ENCODE measurements around the gene TUNAR. TPM values are rescaled to one million over a fixed set of nuclear protein-coding genes. Genes with fewer than 3 reads are reported as not detected.

TUNAR gene
- total RNA-seq, 1 experiment from 2014 or later, result not detected

DNA sequence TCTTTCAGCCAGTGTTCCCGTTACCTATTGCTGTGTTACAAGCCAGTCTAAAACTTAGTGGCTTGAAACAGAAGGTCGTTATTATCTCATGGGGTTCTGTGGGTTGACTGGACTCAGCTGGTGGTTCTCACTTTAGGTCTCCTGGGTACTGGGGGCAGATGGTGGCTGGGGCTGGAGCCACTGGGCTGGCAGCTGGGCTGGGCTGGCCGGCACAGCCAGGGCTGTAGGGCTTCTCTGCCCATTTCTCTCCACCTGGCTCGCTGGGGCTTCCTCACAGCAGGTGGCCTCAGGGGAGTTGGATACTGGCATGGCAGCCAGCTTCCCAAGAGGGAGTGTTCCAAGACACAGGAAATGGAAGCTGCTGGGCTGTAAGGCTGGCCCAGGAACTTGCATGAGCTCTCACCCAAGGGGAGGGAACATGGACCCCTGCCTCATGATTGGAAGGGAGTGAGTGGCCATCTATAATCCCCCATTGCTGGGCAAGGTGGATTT is 27.0 kb downstream of the TUNAR start:
- TF ChIP-seq, protein P1, sequence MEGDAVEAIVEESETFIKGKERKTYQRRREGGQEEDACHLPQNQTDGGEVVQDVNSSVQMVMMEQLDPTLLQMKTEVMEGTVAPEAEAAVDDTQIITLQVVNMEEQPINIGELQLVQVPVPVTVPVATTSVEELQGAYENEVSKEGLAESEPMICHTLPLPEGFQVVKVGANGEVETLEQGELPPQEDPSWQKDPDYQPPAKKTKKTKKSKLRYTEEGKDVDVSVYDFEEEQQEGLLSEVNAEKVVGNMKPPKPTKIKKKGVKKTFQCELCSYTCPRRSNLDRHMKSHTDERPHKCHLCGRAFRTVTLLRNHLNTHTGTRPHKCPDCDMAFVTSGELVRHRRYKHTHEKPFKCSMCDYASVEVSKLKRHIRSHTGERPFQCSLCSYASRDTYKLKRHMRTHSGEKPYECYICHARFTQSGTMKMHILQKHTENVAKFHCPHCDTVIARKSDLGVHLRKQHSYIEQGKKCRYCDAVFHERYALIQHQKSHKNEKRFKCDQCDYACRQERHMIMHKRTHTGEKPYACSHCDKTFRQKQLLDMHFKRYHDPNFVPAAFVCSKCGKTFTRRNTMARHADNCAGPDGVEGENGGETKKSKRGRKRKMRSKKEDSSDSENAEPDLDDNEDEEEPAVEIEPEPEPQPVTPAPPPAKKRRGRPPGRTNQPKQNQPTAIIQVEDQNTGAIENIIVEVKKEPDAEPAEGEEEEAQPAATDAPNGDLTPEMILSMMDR (conservative IDR thresholded peaks at IDR 0.05), result no peak
- TF ChIP-seq EZH2 (IDR thresholded peaks at IDR 0.05; ENCODE audit: low read depth), result no peak
- no TSS peak for BruUV-seq (replicated peaks)

DNA sequence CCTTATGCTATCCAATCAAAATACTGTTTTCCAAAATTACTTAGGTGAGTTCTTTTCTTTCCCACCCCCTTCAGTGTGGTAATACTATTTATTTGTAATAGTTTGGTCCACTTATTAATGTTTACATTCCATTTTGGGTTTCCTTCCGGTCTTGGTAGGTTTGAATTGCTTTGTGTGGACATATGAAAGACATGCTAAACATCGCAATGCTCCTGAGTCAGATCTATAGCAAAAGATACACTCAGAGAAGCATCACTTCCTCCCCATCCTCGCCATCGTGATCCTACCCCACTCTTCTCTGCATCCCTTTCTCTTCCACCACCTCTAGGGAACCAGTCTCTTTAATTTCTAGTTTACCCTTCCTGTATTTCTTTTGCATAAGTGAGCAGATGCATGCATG is 30.0 kb downstream of the TUNAR start:
- ChIA-PET CTCF (no interaction called here), POLR2A (ENCODE audit: unreplicated experiment) (no interaction called here)

More for the DNA sequence above, 27.0 kb downstream of the TUNAR start:
- H3K9me2 ChIP-seq (ENCODE audit: insufficient read depth), result no peaks in the 10 kb centered on the region
- H3K4me1 ChIP-seq (replicated peaks; ENCODE audit: insufficient read depth), result no peaks in the 10 kb centered on the region
- no peaks in the 10 kb centered on the region for H3K79me2 ChIP-seq (ENCODE audit: low read depth)
- no peak overlapping the region for H3K4me2 ChIP-seq
- H3F3A ChIP-seq (ENCODE audit: insufficient read depth, low read depth), result no peaks in the 10 kb centered on the region
- no peak for DNase-seq
- no peaks in the 10 kb centered on the region for H3K9me3 ChIP-seq (ENCODE audit: insufficient read depth, low read depth)
- peaks cover 11% of the 10 kb centered on the region; the same call in 1 of the 2 replicates for H3K27me3 ChIP-seq (ENCODE audit: insufficient read depth, low read depth)
- no peaks in the 10 kb centered on the region for H4K20me1 ChIP-seq (ENCODE audit: insufficient read depth)
- no peak overlapping the region for H2AFZ ChIP-seq
- H3K36me3 ChIP-seq (ENCODE audit: low read depth), result no peaks in the 10 kb centered on the region
- intact Hi-C loops (cut with micrococcal nuclease; ENCODE audit: unreplicated experiment), result no loop called here
- ChIA-PET POLR2A (ENCODE audit: unreplicated experiment) (no interaction called here), CTCF (no interaction called here)
- no peak overlapping the region for H3K27ac ChIP-seq
- H3K4me3 ChIP-seq, result no peak overlapping the region

DNA sequence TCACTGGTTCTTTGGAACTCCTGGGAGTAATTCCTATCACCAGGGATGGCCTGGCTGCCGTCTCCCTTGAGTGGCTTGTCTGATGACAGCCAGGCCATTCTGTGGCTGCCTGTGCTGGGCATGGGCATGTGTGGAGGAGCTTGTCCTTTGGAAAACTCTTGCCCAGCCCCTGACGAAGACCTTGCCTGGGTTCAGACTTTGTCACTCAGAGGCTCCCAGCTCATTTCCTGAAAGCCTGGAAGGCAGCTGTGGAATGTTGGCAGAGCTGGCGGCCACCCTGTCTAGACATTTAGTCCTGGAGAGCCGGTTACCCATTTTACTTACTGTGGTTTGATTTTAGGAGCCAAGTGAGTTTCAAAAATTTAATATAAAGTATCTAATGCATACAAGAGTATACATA is 34.0 kb downstream of the TUNAR start:
- no peak overlapping the region for H3K27ac ChIP-seq
- H2AFZ ChIP-seq, result no peak overlapping the region
- H3K36me3 ChIP-seq (ENCODE audit: low read depth), result no peaks in the 10 kb centered on the region
- H3K9me3 ChIP-seq (ENCODE audit: insufficient read depth, low read depth), result no peaks in the 10 kb centered on the region
- ChIA-PET CTCF (no interaction called here), POLR2A (ENCODE audit: unreplicated experiment) (no interaction called here)
- intact Hi-C loops (cut with micrococcal nuclease; ENCODE audit: unreplicated experiment), result no loop called here
- no peaks in the 10 kb centered on the region for H4K20me1 ChIP-seq (ENCODE audit: insufficient read depth)
- no peaks in the 10 kb centered on the region for H3K79me2 ChIP-seq (ENCODE audit: low read depth)
- DNase-seq, result no peak
- no peak overlapping the region for H3K4me3 ChIP-seq
- TF ChIP-seq, protein P1 (conservative IDR thresholded peaks at IDR 0.05), result no peak
- TF ChIP-seq EZH2 (IDR thresholded peaks at IDR 0.05; ENCODE audit: low read depth), result no peak
- no peaks in the 10 kb centered on the region for H3K9me2 ChIP-seq (ENCODE audit: insufficient read depth)
- H3K4me1 ChIP-seq (replicated peaks; ENCODE audit: insufficient read depth), result no peaks in the 10 kb centered on the region
- no TSS peak for BruUV-seq (replicated peaks)
- H3K27me3 ChIP-seq (ENCODE audit: insufficient read depth, low read depth), result peaks cover 27% of the 10 kb centered on the region
- H3F3A ChIP-seq (ENCODE audit: insufficient read depth, low read depth), result no peaks in the 10 kb centered on the region
- no peak overlapping the region for H3K4me2 ChIP-seq

More for the DNA sequence above, 30.0 kb downstream of the TUNAR start:
- TF ChIP-seq EZH2 (IDR thresholded peaks at IDR 0.05; ENCODE audit: low read depth), result no peak
- TF ChIP-seq, protein P1 (conservative IDR thresholded peaks at IDR 0.05), result no peak
- H4K20me1 ChIP-seq (ENCODE audit: insufficient read depth), result no peaks in the 10 kb centered on the region
- no peak overlapping the region for H3K27ac ChIP-seq
- intact Hi-C loops (cut with micrococcal nuclease; ENCODE audit: unreplicated experiment), result no loop called here
- H3K36me3 ChIP-seq (ENCODE audit: low read depth), result no peaks in the 10 kb centered on the region
- no peaks in the 10 kb centered on the region for H3K79me2 ChIP-seq (ENCODE audit: low read depth)
- H3K4me3 ChIP-seq, result no peak overlapping the region
- DNase-seq, result no peak
- no peak overlapping the region for H3K4me2 ChIP-seq
- H3K9me2 ChIP-seq (ENCODE audit: insufficient read depth), result no peaks in the 10 kb centered on the region
- no peaks in the 10 kb centered on the region for H3F3A ChIP-seq (ENCODE audit: insufficient read depth, low read depth)
- H3K9me3 ChIP-seq (ENCODE audit: insufficient read depth, low read depth), result no peaks in the 10 kb centered on the region
- no peaks in the 10 kb centered on the region for H3K4me1 ChIP-seq (replicated peaks; ENCODE audit: insufficient read depth)
- no peak overlapping the region for H2AFZ ChIP-seq
- H3K27me3 ChIP-seq (ENCODE audit: insufficient read depth, low read depth), result peaks cover 11% of the 10 kb centered on the region
- BruUV-seq (replicated peaks), result no TSS peak

Data from PC-9 (cell line).